Retinal pigment epithelial cell (primary cell): Measurements from ENCODE around the gene CD2AP.
"Not testable (repeated sequence)": the region's sequence is repeated elsewhere in the genome, so short reads cannot be mapped to it uniquely, and the experiment has no call there.

Source experiments
- DNase-seq: peaks from one replicate; pipeline ENCODE4 v3.0.0-alpha.2; 2010; ENCODE audit warnings: low read depth
- H3K4me3 ChIP-seq: 2 replicates; pipeline ENCODE4 v1.5.1; 2011; ENCODE audit warnings: mild to moderate bottlenecking, low read length, control low read depth, moderate library complexity
- TF ChIP-seq, protein P1 (sequence below): conservative IDR thresholded peaks from 2 replicates; pipeline ENCODE4 v1.5.1; 2011; ENCODE audit warnings: low read depth, low read length, control low read depth, inconsistent platforms

Gene CD2AP

DNA sequence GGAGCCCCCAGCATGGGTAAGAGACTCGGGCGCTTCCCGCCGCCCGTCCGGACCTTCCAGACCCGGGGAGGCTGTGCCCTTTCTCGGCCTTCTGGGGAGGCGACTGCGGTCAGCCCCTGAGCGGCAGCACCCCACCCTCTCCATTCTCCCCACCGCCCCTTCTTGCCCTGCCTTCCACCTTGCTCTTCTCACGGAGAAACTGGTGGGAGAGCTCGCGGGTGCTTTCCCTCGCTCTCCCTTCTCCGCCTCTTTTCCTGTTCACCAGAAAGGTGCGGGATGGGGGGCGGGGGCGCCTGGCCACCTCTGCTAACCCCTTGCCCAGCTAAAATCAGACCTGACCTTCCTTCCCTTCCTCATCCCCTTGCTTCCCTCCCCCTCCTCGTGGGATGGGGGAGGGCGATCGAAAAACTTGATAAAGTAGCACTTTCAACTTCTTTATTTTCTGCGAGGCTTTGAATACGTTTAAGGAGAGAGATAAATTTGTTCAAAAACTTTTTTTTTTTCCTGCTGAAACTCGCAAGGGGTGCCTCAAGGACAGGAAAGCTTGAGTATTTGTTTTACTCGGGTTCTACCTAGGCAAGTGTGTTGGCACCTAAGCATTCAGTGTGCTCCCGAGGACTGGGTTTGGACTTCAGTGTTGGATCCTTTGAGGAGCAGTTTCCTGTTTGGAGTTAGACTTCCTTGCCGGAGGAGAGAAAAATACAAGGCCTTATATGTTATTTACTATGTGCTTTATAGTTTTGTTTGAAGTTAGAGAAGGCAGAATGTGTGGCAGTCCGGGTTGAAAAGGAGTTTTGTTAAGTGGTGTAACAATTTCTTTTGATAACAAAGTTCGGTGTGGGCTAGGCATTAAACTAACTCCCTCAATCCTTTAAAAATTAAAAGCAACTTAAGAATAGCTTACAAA is 897 bp downstream of the CD2AP start:
- DNase-seq, result no peak
- TF ChIP-seq, protein P1, sequence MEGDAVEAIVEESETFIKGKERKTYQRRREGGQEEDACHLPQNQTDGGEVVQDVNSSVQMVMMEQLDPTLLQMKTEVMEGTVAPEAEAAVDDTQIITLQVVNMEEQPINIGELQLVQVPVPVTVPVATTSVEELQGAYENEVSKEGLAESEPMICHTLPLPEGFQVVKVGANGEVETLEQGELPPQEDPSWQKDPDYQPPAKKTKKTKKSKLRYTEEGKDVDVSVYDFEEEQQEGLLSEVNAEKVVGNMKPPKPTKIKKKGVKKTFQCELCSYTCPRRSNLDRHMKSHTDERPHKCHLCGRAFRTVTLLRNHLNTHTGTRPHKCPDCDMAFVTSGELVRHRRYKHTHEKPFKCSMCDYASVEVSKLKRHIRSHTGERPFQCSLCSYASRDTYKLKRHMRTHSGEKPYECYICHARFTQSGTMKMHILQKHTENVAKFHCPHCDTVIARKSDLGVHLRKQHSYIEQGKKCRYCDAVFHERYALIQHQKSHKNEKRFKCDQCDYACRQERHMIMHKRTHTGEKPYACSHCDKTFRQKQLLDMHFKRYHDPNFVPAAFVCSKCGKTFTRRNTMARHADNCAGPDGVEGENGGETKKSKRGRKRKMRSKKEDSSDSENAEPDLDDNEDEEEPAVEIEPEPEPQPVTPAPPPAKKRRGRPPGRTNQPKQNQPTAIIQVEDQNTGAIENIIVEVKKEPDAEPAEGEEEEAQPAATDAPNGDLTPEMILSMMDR, result no peak
- peak overlapping the region; percentile 92 for H3K4me3 ChIP-seq

DNA sequence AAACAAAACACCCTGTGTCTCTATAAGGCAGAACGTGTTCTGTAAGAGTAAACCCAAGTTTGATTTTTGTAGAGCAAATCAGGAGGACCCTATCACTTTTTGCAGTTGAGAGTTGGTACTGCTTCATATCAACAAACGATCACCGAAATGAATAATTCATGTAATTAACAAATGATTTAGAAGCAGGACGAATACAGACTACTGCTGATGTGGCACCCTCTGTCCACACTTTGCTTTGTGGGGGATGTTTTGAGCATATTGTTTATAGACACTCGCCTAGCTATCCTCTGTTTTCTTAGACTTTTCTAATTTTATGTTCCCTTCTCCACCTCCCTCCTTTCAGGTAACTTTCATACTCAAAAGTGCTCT is 1.5 kb downstream of the CD2AP start:
- no peak for DNase-seq
- TF ChIP-seq, protein P1, result no peak
- H3K4me3 ChIP-seq, result peak overlapping the region; percentile 92

DNA sequence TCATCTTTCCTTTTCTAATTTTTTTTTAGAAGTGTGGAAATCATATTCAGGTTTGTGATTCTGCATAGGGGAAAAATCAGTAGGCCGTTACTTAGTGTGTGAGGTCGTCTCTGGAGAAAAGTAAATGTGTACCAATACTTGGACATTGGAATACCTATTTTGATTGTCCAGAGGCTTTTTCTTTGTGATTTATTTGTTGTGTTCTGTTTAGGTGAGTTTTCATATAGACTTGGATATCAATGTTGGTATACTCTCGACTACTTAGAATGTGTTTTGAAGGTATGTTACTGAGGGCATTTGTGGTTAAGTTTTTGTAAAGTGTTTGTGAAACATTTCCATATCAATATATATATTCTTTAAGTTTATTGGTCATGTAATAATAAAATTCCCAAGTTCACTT is 2.3 kb downstream of the CD2AP start:
- H3K4me3 ChIP-seq, result peak overlapping the region; percentile 92
- no peak for DNase-seq
- TF ChIP-seq, protein P1, result no peak

DNA sequence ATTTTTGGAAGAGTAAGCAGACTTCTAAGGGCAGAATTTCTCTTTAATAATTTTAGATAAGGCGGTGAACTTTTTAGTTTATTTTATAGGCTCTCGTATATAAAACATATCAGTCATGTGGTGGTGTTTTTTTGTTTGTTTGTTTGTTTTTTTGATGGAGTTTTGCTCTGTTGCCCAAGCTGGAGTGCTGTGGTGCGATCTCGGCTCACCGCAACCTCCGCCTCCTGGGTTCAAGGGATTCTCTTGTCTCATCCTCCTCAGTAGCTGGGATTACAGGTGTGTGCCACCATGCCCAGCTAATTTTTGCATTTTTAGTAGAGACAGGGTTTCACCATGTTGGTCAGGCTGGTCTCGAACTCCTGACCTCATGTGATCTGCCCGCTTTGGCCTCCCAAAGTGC is 3.6 kb downstream of the CD2AP start:
- DNase-seq, H3K4me3 ChIP-seq: not testable (repeated sequence)

DNA sequence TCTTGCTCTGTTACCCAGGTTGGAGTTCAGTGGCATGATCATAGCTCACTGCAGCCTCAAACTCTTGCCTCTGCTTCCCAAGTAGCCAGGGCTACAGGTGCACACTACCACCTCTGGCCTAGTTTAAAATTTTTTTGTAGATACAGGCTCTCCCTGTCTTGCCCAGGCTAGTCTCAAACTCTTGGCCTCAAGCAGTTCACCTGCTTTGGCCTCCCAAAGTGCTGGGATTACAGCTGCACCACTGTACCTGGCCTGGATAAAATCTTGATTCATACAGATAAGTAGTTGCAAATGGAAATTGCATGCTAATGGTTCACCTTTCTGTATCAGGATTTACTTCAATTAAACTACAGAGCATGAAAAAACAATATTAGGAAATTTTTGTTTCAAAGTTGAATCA is 4.2 kb downstream of the CD2AP start:
- no peak for DNase-seq
- no peak overlapping the region for H3K4me3 ChIP-seq
- TF ChIP-seq, protein P1, result no peak

DNA sequence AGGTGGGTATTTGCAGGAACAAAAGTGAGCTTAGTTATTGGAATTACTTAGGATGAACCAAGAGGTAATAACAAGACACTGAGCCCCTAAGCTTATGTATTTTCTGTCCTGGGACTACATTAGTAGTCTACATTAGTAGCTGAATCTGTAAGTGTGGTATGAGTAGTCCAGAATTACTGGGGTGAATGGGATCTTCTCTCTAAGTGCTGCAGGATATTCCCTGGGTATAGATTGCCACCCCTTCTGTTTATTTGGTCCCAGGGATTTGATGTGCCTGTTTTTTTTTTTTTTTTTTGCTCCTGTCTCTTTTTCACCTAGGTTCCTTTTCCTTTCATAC is 5.9 kb downstream of the CD2AP start:
- no peak overlapping the region for H3K4me3 ChIP-seq
- no peak for DNase-seq
- TF ChIP-seq, protein P1, result no peak

DNA sequence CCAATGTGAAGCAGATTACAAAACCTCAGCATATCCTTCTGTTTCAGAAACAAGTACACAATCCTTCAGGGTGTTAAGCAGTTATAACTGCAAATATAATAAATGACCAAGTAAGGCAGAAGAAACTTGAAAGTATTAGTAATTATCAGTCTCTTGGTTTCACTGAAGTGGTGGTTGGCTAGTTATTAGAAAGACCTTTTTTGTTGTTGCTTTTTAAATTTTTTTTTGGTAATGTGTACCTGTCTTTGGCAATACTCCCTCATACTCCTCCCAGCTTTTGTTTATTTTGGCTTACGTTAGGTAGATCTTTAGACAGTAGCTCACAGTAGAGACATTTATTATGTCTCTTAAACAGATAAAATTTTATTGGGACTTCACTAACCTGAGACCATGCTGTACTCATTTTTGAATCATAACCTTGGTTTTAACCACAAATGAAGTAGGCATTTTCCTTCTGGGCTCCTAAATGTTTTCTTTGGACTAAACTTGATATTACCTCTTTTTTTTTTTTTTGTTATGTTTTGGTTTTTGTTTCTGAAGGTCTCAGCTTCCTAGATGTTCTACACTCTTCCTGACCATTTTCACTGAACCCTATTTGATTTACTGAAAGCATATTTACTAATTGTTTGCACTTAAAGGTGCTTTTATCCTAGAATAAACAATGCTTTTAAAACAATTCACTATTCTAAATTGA is 6.4 kb downstream of the CD2AP start:
- no peak overlapping the region for H3K4me3 ChIP-seq
- TF ChIP-seq, protein P1, result no peak
- no peak for DNase-seq
